NCI-H345 treated with DMSO at 0.1 percent for 48 hours (cell line): Measurements from ENCODE around the gene CBY1.
"Not testable (repeated sequence)": the region's sequence is repeated elsewhere in the genome, so short reads cannot be mapped to it uniquely, and the experiment has no call there.

Experiments
- DNase-seq: peaks from one replicate; lab custom pipeline; 2025; ENCODE audit not compliant: unreplicated experiment; lab: John Stamatoyannopoulos, UW

CBY1 gene

GRCh38 chr22:38656256-38657044 lies at the start of gene CBY1, which contains the start of gene FAM227A:
Gene CBY1, plus strand, starts transcription at chr22:38656638. Its CDS starts 11,417 bp downstream, at chr22:38668055.
Gene FAM227A, minus strand, starts transcription at chr22:38656392. Its CDS starts 6,224 bp downstream, at chr22:38650168.
- peak; percentile 73 for DNase-seq

DNA sequence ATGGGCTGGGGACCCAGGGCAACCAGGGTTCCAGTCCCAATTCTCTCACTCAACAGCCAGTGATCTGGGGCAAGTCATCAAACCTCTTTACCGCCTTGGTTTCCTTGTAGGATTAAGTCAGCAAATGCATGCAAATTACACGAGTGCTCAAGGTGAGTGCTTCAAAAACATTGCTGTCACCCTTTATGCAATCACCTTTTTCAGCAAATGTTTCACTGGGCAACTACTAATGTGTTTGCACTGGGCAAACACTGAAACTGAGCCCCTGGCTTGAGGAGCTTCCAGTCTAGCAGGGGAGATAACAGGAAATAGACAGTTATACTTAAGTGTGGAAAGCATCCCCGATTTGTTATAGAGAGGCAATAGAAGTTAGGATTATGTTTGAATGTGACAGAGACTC lies 48.8 kb upstream of the CBY1 start:
- DNase-seq: no peak

- DNase-seq: no peak
These were observed 47.3 kb upstream of the CBY1 start for GRCh38 chr22:38608992-38609750.

- no peak for DNase-seq
These were observed 46.2 kb upstream of the CBY1 start for GRCh38 chr22:38610234-38610633.

GRCh38 chr22:38611559-38611958 lies 44.9 kb upstream of the CBY1 start:
- DNase-seq: no peak

DNA sequence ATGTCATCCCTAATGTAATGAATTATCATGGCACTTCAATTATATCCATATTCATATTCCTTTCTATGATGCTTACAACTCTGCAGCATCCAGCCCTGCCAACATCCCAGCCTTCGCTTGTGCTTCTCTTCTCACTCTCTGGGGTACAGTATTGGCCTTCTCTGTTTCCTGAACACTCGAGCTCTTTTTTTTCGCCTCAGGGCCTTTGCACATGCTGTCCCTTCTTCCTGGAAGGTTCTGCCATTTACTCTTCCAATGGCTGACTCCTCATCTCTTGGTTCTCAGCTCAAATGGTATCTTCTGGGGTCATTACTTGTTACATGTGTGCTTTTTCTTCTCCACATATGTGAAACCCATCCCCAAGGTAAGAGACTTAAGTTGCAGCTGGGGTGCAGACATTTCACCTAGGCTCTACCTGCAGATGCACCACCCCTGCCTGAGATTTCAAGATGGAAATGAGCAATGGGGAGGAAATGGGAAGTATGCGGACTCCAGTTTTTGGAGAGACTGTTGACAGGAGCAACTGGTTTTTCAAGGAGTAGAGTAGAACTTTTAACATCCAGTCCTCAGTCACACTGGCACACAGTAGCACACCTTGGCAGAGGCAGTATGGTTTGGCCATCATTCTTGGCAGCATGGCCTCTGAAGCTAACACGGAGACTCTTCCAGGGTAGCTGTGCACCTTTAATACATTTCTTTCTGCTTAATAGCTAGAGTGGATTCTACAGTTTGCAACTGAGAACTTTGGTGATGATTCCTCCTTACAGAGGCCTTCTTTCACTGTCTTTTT lies 44.0 kb upstream of the CBY1 start:
- DNase-seq: no peak

DNA sequence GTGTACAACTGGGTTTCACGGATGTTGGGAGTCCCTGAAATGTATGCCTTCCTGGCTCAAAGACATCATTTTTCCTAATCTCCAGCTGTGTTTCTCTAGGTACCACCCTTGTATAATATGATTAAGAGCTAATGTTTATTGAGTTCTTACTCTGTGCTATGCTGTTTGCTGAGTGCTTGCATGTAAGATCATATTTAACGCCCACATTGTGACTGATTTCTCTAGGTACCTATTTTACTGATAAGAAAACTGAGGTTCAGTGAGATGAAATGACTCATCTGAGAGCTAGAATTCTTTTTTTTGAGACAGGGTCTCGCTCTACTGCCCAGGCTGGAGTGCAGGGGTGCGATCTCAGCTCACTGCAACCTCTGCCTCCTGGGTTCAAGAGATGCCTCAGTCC lies 42.9 kb upstream of the CBY1 start:
- DNase-seq: no peak

DNA sequence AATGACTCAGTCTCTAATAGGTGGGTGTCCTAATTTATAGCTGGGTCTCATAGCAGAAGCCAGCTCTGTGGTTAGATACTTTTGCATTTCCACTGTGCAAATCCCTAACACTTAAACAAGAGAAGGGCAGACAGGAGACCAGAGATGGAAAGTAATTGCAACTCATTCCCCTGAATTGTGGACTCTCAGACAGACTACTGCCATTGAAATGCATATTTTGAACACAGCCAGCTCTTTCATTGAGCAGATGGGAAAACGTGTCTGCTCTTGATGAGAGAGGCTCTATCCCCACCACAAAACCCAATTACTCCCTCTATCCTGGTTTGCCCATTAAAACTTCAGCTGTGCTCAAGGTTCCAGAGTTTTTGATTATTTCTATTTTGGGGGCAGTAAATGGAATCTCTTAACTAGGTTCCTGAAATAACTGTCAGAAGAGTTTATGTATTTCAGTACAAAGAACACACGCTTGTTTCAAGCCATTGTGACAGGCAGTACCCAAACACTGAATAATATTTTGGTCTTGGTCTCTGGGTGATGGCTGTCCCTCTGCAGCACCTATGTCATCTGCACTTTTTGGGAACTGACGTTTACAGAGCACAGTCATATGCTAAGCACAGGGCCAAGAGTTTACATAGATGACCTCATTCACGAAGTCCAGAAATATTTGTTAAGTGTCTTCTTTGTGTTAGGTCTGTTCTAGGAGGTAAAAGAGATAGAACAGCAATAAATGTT lies 41.9 kb upstream of the CBY1 start:
- DNase-seq: no peak

GRCh38 chr22:38615064-38615405 lies 41.4 kb upstream of the CBY1 start:
- DNase-seq: not testable (repeated sequence)

DNA sequence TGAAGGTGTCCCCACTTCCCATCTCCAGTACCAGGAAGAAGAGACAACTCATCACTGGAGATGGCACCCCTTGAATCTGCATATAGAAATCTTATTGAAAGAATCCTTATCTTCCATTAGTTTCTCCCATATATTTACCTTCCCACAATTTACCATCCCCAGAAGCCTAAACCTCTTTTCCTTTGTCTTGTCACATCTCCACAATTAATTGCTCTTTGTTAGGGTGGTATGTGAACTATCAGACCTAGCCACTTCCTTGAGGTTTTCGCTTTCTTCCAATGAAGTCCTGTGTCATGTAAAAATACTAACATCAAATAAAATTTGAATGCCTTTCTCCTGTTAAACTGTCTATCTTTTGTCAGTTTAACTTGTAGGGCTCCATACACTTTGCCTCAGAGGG lies 38.2 kb upstream of the CBY1 start:
- no peak for DNase-seq

DNA sequence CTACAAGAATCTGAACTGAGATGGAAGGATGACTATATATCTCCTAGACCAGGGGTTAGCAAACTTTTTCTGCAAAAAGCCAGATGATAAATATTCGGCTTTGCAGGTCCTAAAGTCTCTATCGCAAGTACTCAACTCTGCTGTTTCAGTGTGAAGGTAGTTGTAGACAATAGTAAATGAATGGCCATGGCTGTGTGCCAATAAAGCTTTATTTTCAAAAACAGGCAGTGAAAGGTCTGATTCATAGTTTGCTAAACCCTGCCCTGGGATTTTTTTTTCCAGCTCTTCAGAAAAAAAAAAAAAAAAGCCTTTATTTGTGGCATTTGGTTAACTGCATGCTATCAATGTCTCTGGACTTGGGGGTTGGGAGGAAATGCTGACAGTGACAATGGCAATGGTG lies 37.8 kb upstream of the CBY1 start:
- no peak for DNase-seq

- no peak for DNase-seq
These were observed 33.1 kb upstream of the CBY1 start for GRCh38 chr22:38623351-38623750.

GRCh38 chr22:38628444-38628843 lies 28.0 kb upstream of the CBY1 start:
- DNase-seq: no peak

DNA sequence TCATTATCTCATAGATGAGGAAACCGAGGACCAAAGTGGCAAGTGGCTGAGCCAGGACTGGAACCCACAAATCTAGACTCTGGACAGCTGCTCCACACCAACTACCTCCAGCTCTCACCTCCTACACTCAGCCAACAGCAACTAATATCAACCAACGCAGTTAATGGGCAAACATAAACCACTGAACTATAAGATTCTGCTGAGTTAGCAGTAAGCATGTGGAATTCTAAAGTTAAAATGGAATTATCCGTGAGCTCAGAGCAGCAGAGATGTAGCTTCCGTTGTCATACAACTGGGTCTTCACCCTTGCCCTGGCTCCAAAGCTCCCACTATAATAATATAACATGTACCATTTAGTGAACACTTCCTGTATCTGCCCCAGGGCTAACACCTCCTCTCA lies 27.3 kb upstream of the CBY1 start:
- no peak for DNase-seq

GRCh38 chr22:38631724-38632123 lies 24.7 kb upstream of the CBY1 start:
- no peak for DNase-seq

- no peak for DNase-seq
These were observed 23.9 kb upstream of the CBY1 start for GRCh38 chr22:38632528-38632927.

DNA sequence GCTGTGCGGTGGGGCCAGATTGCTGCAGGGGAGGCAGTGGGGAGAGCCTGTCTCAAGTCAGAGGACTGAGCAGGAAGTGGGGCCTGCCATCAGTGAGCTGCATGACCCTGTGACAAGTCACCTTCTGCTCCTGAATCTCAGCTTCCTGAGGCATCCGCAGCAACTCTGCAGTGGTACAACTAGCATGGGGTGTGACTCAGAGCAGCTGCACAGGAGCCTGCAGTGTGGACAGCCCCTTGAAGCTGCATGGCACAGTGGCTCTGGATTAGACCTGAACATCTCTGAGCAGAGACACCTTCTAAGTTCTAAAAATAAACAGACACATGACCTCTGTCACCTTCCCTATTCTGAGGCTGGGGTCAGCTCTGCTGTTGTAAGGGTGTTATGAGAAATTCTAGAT lies 18.2 kb upstream of the CBY1 start:
- DNase-seq: no peak

- no peak for DNase-seq
These were observed 17.7 kb upstream of the CBY1 start for GRCh38 chr22:38638728-38639127.

- DNase-seq: no peak
These were observed 14.9 kb upstream of the CBY1 start for GRCh38 chr22:38641476-38642040.

DNA sequence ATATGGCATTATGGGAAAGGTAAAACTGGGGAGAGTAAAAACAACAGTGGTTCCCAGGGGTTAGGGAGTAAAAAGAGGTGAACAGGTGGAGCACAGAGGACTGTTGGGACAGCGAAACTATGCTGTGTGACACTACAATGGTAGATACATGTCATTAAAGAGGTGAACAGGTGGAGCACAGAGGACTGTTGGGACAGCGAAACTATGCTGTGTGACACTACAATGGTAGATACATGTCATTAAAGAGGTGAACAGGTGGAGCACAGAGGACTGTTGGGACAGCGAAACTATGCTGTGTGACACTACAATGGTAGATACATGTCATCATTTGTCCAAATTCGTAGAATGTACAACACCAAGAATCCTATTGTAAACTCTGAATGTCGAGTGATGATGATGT lies 12.2 kb upstream of the CBY1 start:
- DNase-seq: not testable (repeated sequence)

- DNase-seq: no peak
These were observed 11.0 kb upstream of the CBY1 start for GRCh38 chr22:38645430-38645829.
